NCI-H128 (cell line): Measurements from ENCODE around the gene AKAP6.

Experiments used
- DNase-seq: peaks from one replicate; lab custom pipeline; 2025; ENCODE audit not compliant: unreplicated experiment; lab: John Stamatoyannopoulos, UW

AKAP6 gene

GRCh38 chr14:32648434-32648833 is 319.3 kb downstream of the AKAP6 start:
- no peak for DNase-seq

GRCh38 chr14:32650030-32650429 is 320.9 kb downstream of the AKAP6 start:
- DNase-seq: no peak

GRCh38 chr14:32650665-32651064 is 321.6 kb downstream of the AKAP6 start:
- no peak for DNase-seq

GRCh38 chr14:32654106-32654505 is 325.0 kb downstream of the AKAP6 start:
- no peak for DNase-seq

GRCh38 chr14:32656601-32657000 is 327.5 kb downstream of the AKAP6 start:
- DNase-seq: no peak

- DNase-seq: no peak
These were observed 328.0 kb downstream of the AKAP6 start for GRCh38 chr14:32657081-32657480.

- DNase-seq: no peak
These were observed 332.1 kb downstream of the AKAP6 start for GRCh38 chr14:32661216-32661615.

- DNase-seq: no peak
These were observed 333.1 kb downstream of the AKAP6 start for GRCh38 chr14:32662211-32662610.

- no peak for DNase-seq
These were observed 337.2 kb downstream of the AKAP6 start for GRCh38 chr14:32666308-32666707.

GRCh38 chr14:32667287-32667686 is 338.2 kb downstream of the AKAP6 start:
- no peak for DNase-seq

GRCh38 chr14:32667791-32668190 is 338.7 kb downstream of the AKAP6 start:
- no peak for DNase-seq

- no peak for DNase-seq
These were observed 340.3 kb downstream of the AKAP6 start for GRCh38 chr14:32669391-32669790.

GRCh38 chr14:32675433-32675832 is 346.3 kb downstream of the AKAP6 start:
- no peak for DNase-seq

- no peak for DNase-seq
These were observed 348.2 kb downstream of the AKAP6 start for GRCh38 chr14:32677129-32677780.

GRCh38 chr14:32678088-32678487 is 349.0 kb downstream of the AKAP6 start:
- DNase-seq: no peak

GRCh38 chr14:32679927-32680612 is 351.0 kb downstream of the AKAP6 start:
- DNase-seq: no peak

GRCh38 chr14:32681598-32681997 is 352.5 kb downstream of the AKAP6 start:
- DNase-seq: no peak

- no peak for DNase-seq
These were observed 353.1 kb downstream of the AKAP6 start for GRCh38 chr14:32682214-32682613.

GRCh38 chr14:32683679-32684078 is 354.6 kb downstream of the AKAP6 start:
- no peak for DNase-seq

- DNase-seq: no peak
These were observed 359.8 kb downstream of the AKAP6 start for GRCh38 chr14:32688941-32689340.

- DNase-seq: no peak
These were observed 363.3 kb downstream of the AKAP6 start for GRCh38 chr14:32692441-32692840.

- no peak for DNase-seq
These were observed 364.0 kb downstream of the AKAP6 start for GRCh38 chr14:32693114-32693513.
